ENCODE data around the gene METTL24.
"Not testable (repeated sequence)": the region's sequence is repeated elsewhere in the genome, so short reads cannot be mapped to it uniquely, and the experiment has no call there.

METTL24 gene

GRCh38 chr6:110315207-110315868 is 42.8 kb downstream of the METTL24 start:
- no peak for DNase-seq (ENCODE audit: low spot score)

- no peak for DNase-seq (ENCODE audit: low spot score)
Measured at GRCh38 chr6:110310861-110311446, 47.2 kb downstream of the METTL24 start.

- DNase-seq (ENCODE audit: low spot score), result not testable (repeated sequence)
Measured at GRCh38 chr6:110309432-110309831, 48.7 kb downstream of the METTL24 start.

- DNase-seq (ENCODE audit: low spot score), result no peak
Measured at GRCh38 chr6:110307368-110307767, 50.8 kb downstream of the METTL24 start.

- not testable (repeated sequence) for DNase-seq (ENCODE audit: low spot score)
Measured at GRCh38 chr6:110305832-110306231, 52.3 kb downstream of the METTL24 start.

DNA sequence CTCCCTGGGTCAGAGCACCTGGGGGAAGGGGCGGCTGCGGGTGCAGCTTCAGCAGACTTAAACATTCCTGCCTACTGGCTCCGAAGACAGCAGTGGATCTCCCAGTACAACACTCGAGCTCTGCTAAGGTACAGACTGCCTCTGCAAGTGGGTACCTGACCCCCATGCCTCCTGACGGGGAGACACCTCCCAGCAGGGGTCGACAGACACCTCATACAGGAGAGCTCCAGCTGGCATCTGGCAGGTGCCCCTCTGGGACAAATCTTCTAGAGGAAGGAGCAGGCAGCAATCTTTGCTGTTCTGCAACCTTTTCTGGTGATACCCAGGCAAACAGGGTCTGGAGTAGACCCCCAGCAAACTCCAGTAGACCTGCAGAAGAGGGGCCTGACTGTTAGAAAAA is 54.5 kb downstream of the METTL24 start:
- not testable (repeated sequence) for DNase-seq (ENCODE audit: low spot score)

GRCh38 chr6:110298916-110299315 is 59.2 kb downstream of the METTL24 start:
- DNase-seq (ENCODE audit: low spot score), result no peak

- no peak for DNase-seq (ENCODE audit: low spot score)
Measured at GRCh38 chr6:110298411-110298810, 59.7 kb downstream of the METTL24 start.

- DNase-seq (ENCODE audit: low spot score), result no peak
Measured at GRCh38 chr6:110296241-110297025, 61.7 kb downstream of the METTL24 start.

- DNase-seq (ENCODE audit: low spot score), result no peak
Measured at GRCh38 chr6:110295451-110296165, 62.5 kb downstream of the METTL24 start.

DNA sequence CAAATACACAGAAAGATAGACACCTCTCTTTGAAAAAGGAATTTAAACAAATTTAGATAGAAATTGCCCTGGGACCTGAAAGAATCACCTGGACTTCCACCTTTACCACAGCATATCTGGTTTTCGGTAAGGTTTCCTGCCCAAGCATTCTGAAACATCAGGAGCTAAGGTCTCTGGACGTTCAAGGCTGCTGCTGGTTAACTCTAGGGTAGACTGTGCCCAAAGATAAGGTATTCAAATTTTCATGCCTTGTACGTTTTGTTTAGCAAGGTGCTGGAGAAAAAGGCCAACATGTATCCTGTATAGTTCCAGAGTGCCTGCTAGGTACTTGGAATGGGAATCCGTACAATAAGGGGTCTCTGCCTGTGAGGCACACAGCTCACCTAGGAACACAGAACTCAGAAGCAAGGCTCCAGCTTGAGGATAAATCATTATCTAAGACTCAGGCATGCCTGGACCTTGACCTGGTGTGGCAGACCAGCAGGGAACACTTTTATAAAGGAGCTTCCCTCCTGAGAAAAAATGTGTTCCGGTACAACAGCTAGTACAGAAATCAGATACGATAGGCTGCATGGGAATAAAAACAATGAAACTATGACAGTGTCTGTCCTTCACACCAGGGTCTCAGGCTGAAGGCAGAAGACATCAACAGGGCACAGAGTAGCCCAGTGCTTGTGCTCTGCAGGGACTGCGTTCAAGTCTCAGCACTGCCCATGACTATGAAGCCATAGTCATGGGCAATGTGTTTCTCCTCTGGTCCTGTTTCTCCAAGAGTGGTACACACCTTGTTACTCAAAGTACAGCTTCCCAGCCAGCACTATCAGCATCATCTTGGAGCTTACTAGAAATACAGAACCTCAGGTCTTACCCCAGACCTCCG is 70.4 kb downstream of the METTL24 start:
- no peak for DNase-seq (ENCODE audit: low spot score)

DNA sequence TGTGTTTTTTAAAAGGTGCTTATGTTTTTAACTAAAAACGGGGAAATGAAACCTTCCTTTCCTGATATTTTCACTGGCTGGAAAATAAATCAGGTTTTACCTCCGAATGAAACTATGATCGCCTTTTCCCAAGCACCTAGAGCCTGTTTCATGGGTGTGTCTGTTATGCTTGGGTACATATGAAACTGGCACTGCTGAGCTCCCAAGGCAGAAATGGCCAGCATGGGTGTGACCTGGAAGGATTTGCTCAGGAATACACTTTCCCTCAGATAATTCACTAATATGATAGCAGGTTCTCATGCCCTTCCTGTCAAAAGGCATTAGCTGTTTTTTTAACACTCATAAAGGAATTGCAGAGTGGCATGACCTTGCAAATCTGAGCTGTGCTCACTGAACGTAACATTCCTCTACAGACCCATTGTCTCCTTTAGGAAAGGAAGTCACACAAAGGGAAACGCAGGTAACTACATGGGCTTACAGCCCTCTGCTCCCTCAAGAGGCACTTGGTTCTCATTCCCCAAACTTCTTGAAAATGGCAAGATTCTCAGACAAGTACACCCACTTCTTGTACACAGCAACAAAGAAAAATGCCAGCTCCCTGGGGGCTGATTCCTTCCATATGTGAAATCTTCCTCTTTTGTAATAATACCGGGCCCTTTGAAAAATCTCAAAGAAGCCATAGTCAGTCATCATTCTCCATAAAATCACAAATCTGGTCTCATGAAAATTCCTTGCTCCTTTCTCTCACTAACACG is 72.7 kb downstream of the METTL24 start:
- DNase-seq (ENCODE audit: low spot score), result no peak

GRCh38 chr6:110284855-110285254 is 73.3 kb downstream of the METTL24 start:
- no peak for DNase-seq (ENCODE audit: low spot score)

DNA sequence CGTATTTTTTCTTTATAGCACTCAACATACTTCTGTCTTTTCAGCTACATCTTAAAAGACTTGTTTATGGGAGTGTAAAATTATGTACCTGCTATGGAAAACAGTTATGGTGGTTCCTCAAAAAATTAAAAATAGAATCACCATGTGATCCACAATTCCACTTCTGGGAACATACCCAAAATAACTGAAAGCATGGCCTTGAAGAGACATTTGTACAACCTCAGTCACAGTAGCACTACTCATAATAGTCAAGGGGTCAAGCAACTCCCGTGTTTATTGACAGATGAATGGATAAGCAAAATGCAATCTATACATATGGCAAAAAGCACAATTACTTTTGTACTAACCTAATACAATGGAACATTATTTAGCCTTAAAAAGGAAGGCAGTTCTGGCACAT is 74.5 kb downstream of the METTL24 start:
- no peak for DNase-seq (ENCODE audit: low spot score)

DNA sequence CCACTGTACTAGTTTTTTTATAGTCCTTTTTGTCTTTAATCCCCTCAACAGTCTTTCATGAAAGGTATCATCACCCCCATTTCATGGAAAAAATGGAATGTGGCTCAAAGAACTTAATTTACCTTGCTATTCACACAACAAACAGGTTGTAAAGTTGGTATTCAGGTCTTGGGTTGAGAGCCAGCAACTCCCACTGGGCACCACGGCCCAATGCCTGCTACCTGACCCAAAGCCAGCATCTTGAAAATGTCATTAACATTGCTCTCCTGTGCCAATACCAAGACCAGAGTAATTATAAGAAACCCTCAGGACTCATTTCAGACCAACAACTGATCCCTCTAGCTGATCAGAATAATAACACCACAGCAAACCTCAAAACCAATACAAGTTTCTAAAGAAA is 75.7 kb downstream of the METTL24 start:
- no peak for DNase-seq (ENCODE audit: low spot score)

GRCh38 chr6:110277100-110277665 is 81.0 kb downstream of the METTL24 start:
- DNase-seq (ENCODE audit: low spot score), result no peak

GRCh38 chr6:110272781-110273180 is 85.4 kb downstream of the METTL24 start:
- not testable (repeated sequence) for DNase-seq (ENCODE audit: low spot score)

DNA sequence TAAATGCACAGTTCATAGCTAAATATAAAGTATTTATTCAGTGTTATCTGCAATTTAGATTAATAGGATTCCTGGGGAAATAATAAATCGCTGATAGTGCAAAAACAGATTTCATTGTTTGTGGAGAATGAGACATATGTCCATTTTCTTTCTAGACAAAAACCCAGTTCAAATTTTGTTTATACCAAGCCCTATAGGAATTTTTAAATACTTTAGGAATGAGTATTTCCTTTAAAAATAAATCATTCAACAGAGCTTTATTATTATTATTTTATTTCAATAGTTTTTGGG is 86.5 kb downstream of the METTL24 start:
- DNase-seq (ENCODE audit: low spot score), result no peak

- no peak for DNase-seq (ENCODE audit: low spot score)
Measured at GRCh38 chr6:110270165-110270564, 88.0 kb downstream of the METTL24 start.

- no peak for DNase-seq (ENCODE audit: low spot score)
Measured at GRCh38 chr6:110269623-110270022, 88.5 kb downstream of the METTL24 start.

GRCh38 chr6:110266996-110267395 is 91.2 kb downstream of the METTL24 start:
- DNase-seq (ENCODE audit: low spot score), result no peak

Measured in COLO829 (cell line).